DMS114 treated with DMSO at 0.1 percent for 48 hours (cell line): ENCODE data around the gene ZDHHC22.
A peak's percentile ranks its signal among the peaks of the same experiment; 100 is the strongest.
"Not testable (repeated sequence)": the region's sequence is repeated elsewhere in the genome, so short reads cannot be mapped to it uniquely, and the experiment has no call there.

Experiments used
- DNase-seq: peaks from one replicate; lab custom pipeline; 2025; ENCODE audit not compliant: unreplicated experiment; lab: John Stamatoyannopoulos, UW

The ZDHHC22 gene

GRCh38 chr14:77141214-77142004, at the start of gene ZDHHC22:
Gene ZDHHC22 (minus strand): TSS chr14:77141791. CDS start chr14:77139738, 2,053 bp downstream.
- DNase-seq, result peak; percentile 36

GRCh38 chr14:77190977-77191376, 49.4 kb upstream of the ZDHHC22 start:
- no peak for DNase-seq

GRCh38 chr14:77189479-77189878, 47.9 kb upstream of the ZDHHC22 start:
- DNase-seq, result no peak

GRCh38 chr14:77187649-77188012, 46.0 kb upstream of the ZDHHC22 start:
- no peak for DNase-seq

- DNase-seq, result no peak
Observed at GRCh38 chr14:77186911-77187648, 45.5 kb upstream of the ZDHHC22 start.

- no peak for DNase-seq
Observed at GRCh38 chr14:77185093-77185465, 43.5 kb upstream of the ZDHHC22 start.

GRCh38 chr14:77184396-77185092, 43.0 kb upstream of the ZDHHC22 start:
- DNase-seq, result no peak

GRCh38 chr14:77183896-77184295, 42.3 kb upstream of the ZDHHC22 start:
- DNase-seq, result no peak

GRCh38 chr14:77181603-77182437, 40.2 kb upstream of the ZDHHC22 start, which contains the start of gene TMEM63C:
Gene TMEM63C (plus strand): TSS chr14:77181798. CDS start chr14:77218814, 37,016 bp downstream.
- peak; percentile 67 for DNase-seq

GRCh38 chr14:77180726-77181602, 39.4 kb upstream of the ZDHHC22 start:
- DNase-seq, result no peak

GRCh38 chr14:77178656-77179055, 37.1 kb upstream of the ZDHHC22 start:
- DNase-seq, result no peak

- no peak for DNase-seq
Observed at GRCh38 chr14:77177702-77178101, 36.1 kb upstream of the ZDHHC22 start.

- no peak for DNase-seq
Observed at GRCh38 chr14:77175843-77176242, 34.3 kb upstream of the ZDHHC22 start.

GRCh38 chr14:77173911-77174617, 32.5 kb upstream of the ZDHHC22 start:
- not testable (repeated sequence) for DNase-seq

GRCh38 chr14:77172916-77173315, 31.3 kb upstream of the ZDHHC22 start:
- no peak for DNase-seq

- no peak for DNase-seq
Observed at GRCh38 chr14:77170045-77170444, 28.5 kb upstream of the ZDHHC22 start.

GRCh38 chr14:77161011-77161410, 19.4 kb upstream of the ZDHHC22 start:
- DNase-seq, result no peak

- DNase-seq, result no peak
Observed at GRCh38 chr14:77158882-77159255, 17.3 kb upstream of the ZDHHC22 start.

GRCh38 chr14:77158175-77158881, 16.7 kb upstream of the ZDHHC22 start:
- DNase-seq, result no peak
